Measurements from ENCODE around the gene NBEAL1. TPM values are rescaled to one million over a fixed set of nuclear protein-coding genes. Genes with fewer than 3 reads are reported as not detected.

The NBEAL1 gene
- total and polyA plus RNA-seq, 11 donors = 3.1 to 26.9 (median 18.1) TPM

DNA sequence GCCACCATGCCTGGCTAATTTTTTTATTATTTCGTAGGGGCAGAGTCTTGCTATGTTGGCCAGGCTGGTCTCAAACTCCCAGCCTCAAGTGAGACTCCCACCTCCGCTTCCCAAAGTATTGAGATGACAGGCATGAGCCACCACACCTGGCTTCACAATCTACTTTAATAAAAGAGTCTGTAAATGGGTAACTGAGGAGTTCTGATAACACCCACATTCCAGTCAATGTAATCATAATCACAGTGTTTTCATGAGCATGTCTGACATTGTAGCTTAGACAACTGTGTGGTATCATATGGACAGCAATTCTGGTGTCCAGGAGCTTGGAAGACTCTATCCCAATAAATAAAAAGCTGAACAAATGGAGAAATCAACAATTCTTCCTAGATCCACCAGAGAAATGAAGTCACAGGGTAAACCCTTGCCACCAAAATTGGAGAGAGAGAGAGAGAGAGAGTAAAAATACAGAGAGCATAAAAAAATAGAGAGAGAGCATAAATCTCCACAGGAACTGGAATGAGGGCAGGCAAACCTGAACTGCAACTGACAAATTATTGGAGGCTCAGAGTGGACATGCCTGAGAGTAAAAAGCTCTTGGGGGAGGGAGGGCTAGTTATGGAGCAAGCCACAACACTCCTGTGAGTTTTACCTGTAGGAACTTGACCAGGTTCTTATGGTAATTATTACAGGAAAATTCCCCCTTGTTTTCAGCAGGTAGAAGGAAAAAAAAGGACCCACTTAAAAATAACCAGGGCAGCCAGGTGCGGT is 12.4 kb upstream of the NBEAL1 start:
- no peaks in the 10 kb centered on the region for H3K27me3 ChIP-seq
- no peak for DNase-seq
- intact Hi-C loops (cut with DNase I) = loop anchor here in 1 of 10 donors (10.0 kb wide), 2 partner anchors 87 to 113 kb away; partner anchors contain the start of genes CARF and WDR12
- ATAC-seq = no peak
- TF ChIP-seq, protein P1, sequence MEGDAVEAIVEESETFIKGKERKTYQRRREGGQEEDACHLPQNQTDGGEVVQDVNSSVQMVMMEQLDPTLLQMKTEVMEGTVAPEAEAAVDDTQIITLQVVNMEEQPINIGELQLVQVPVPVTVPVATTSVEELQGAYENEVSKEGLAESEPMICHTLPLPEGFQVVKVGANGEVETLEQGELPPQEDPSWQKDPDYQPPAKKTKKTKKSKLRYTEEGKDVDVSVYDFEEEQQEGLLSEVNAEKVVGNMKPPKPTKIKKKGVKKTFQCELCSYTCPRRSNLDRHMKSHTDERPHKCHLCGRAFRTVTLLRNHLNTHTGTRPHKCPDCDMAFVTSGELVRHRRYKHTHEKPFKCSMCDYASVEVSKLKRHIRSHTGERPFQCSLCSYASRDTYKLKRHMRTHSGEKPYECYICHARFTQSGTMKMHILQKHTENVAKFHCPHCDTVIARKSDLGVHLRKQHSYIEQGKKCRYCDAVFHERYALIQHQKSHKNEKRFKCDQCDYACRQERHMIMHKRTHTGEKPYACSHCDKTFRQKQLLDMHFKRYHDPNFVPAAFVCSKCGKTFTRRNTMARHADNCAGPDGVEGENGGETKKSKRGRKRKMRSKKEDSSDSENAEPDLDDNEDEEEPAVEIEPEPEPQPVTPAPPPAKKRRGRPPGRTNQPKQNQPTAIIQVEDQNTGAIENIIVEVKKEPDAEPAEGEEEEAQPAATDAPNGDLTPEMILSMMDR (IDR thresholded peaks at IDR 0.05) = no peak
- no peak for TF ChIP-seq POLR2A (IDR thresholded peaks at IDR 0.05)
- no peaks in the 10 kb centered on the region for H3K9me3 ChIP-seq
- H3K4me1 ChIP-seq = no peaks in the 10 kb centered on the region
- WGBS, 4 donors = 89 to 93% (median 92%) methylated on average over 3 of the region's 3 CpGs
- H3K4me3 ChIP-seq = no peak overlapping the region
- no peaks in the 10 kb centered on the region for H3K36me3 ChIP-seq
- H3K27ac ChIP-seq = no peak overlapping the region

DNA sequence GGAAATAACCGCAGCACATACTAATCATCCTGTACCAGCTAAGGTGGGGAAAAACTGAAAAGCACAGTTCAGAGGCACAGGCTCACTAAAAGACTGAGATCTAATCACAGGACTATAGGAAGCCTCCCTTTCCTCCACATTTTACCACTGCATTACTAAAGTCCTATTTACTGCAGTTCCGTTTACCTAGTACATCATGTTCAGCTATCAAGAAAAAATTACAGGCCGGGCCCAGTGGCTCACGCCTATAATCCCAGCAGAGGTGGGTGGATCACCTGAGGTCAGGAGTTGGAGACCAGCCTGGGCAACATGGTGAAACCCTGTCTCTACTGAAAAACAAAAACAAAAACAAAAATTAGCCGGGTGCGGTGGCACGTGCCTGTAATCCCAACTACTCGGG is 11.0 kb upstream of the NBEAL1 start:
- TF ChIP-seq, protein P1 (IDR thresholded peaks at IDR 0.05) = no peak
- TF ChIP-seq POLR2A (IDR thresholded peaks at IDR 0.05) = no peak
- intact Hi-C loops (cut with DNase I) = loop anchor here in 1 of 10 donors (10.0 kb wide), 2 partner anchors 89 to 111 kb away; partner anchors contain the start of genes CARF and WDR12
- WGBS, 4 donors = 95 to 97% (median 96%) methylated on average over 8 of the region's 8 CpGs

DNA sequence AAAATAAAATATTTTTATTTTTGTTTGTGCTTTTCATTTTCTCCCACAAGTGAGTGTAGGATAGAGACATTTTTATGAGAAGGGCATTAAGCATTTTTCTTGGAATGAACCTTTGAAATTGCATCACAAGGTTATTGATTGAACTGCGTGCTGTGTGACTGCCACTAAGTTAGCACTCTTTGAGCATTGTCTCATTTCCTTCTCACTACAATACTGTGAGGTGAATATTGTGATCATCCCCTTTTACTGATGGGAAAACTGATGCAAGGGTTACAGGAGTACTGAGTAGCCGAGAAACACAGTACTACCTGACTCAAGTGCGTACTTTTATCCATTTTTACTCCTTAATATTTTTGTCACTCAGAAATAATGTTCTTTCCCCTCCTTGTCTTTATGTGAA is 2.0 kb downstream of the NBEAL1 start:
- Histone ChIP-seq H3K27ac (peak overlapping the region in 8 of 12 donors; percentile 90 to 99 (median 98)), H3K4me1 (peaks cover 0 to 57% (median 33%) of the 10 kb centered on the region in 12 donors)
- 42 to 64% (median 49%) methylated on average over 3 of the region's 3 CpGs for WGBS, 4 donors

More for the DNA sequence above, 11.0 kb upstream of the NBEAL1 start:
- Histone ChIP-seq H3K9me3 (no peaks in the 10 kb centered on the region), H3K27ac (no peak overlapping the region), H3K4me1 (no peaks in the 10 kb centered on the region), H3K36me3 (no peaks in the 10 kb centered on the region), H3K4me3 (no peak overlapping the region), H3K27me3 (no peaks in the 10 kb centered on the region)
- DNase-seq = no peak
- no peak for ATAC-seq

More for the DNA sequence above, 2.0 kb downstream of the NBEAL1 start:
- H3K36me3 ChIP-seq = no peaks in the 10 kb centered on the region
- ATAC-seq (no peak), DNase-seq (no peak)
- intact Hi-C loops (cut with DNase I) = loop anchor here in 3 of 10 donors (10.0 kb wide), 3 partner anchors 102 to 642 kb away; partner anchors contain the start of genes BMPR2 (in 1 of the 3), CARF (in 1 of the 3), FAM117B (in 1 of the 3) and WDR12 (in 1 of the 3)
- peak overlapping the region in 11 of 12 donors; percentile 0 to 94 (median 88) for H3K4me3 ChIP-seq
- H3K9me3 ChIP-seq = no peaks in the 10 kb centered on the region
- H3K27me3 ChIP-seq = no peaks in the 10 kb centered on the region
- no peak for TF ChIP-seq POLR2A (IDR thresholded peaks at IDR 0.05)
- TF ChIP-seq, protein P1 (IDR thresholded peaks at IDR 0.05) = no peak
